Endothelial cell of umbilical vein (primary cell): ENCODE results near the gene BTAF1. TPM values are rescaled to one million over a fixed set of nuclear protein-coding genes. Genes with fewer than 3 reads are reported as not detected.

ENCODE experiments used
- BruUV-seq: library from RNA; stranded (reverse); fragments of 400-500 nt; replicated peaks from 2 replicates; lab custom pipeline; 2021; lab: Mats Ljungman, UMichigan
- CTCF ChIA-PET: fragments of 300-600, 350-600 bp; sonication (Branson Sonifier 250); formaldehyde crosslinking; loops from one replicate; lab custom pipeline; 2021; ENCODE audit warnings: antibody characterized with exemption, inconsistent platforms; lab: Charles Lee
- POLR2A ChIA-PET: fragments of 300-600, 350-600 bp; sonication (Branson Sonifier 250); formaldehyde crosslinking; loops from one replicate; lab custom pipeline; 2021; ENCODE audit warnings: antibody characterized with exemption, inconsistent platforms; lab: Charles Lee
- DNase-seq: peaks from one replicate; pipeline ENCODE4 v3.0.0-alpha.2; 2011; ENCODE audit warnings: low read depth, low spot score
- FAIRE-seq: peaks from 2 replicates; lab custom pipeline; 2011; peaks lifted over from hg19 to GRCh38; lab: Jason Lieb, UNC
- H2AFZ ChIP-seq: 2 replicates; pipeline ENCODE4 v1.6.0; 2012; ENCODE audit warnings: low read depth, low read length, control low read depth, inconsistent platforms
- H3K27ac ChIP-seq: 2 replicates; pipeline ENCODE4 v1.5.1; 2011; ENCODE audit warnings: low read depth, mild to moderate bottlenecking, control low read depth, low read length, moderate library complexity; ENCODE audit not compliant: insufficient read depth
- H3K27me3 ChIP-seq, 2 experiments: 2 replicates each; pipeline versions ENCODE4 v1.6.0 to v1.6.1; 2011; ENCODE audit warnings: low read length in 2 of 2, mixed read lengths in 1 of 2; ENCODE audit not compliant: control insufficient read depth in 2 of 2, insufficient read depth in 2 of 2
- H3K36me3 ChIP-seq, 2 experiments: 2 replicates in 1 of 2; 3 replicates in 1 of 2; pipeline ENCODE4 v1.5.1; 2011; ENCODE audit warnings: low read length in 2 of 2, mild to moderate bottlenecking in 1 of 2, moderate library complexity in 1 of 2; ENCODE audit not compliant: control insufficient read depth in 2 of 2, insufficient read depth in 2 of 2; ENCODE audit errors: extremely low read depth in 1 of 2
- H3K4me1 ChIP-seq: 3 replicates; pipeline ENCODE4 v1.5.1; 2011; ENCODE audit warnings: mild to moderate bottlenecking, low read length; ENCODE audit not compliant: control insufficient read depth, insufficient read depth; ENCODE audit errors: extremely low read depth
- H3K4me2 ChIP-seq: 2 replicates; pipeline ENCODE4 v1.6.1; 2011; ENCODE audit warnings: low read length, control low read depth, mixed read lengths; ENCODE audit not compliant: insufficient read depth
- H3K4me3 ChIP-seq, 3 experiments: fragments of 200-600 bp in 1 of 3; sonication (generic), shearing (Covaris generic) in 1 of 3; replicated peaks in 1 of 3; 2 replicates each; pipeline ENCODE4 v1.5.1; 2011 to 2016; ENCODE audit warnings: control low read depth in 3 of 3, low read length in 3 of 3, mild to moderate bottlenecking in 2 of 3, inconsistent platforms in 1 of 3, low read depth in 1 of 3, moderate library complexity in 1 of 3; ENCODE audit not compliant: insufficient read depth in 1 of 3
- H3K79me2 ChIP-seq: 2 replicates; pipeline ENCODE4 v1.6.0; 2012; ENCODE audit warnings: low read length, inconsistent platforms; ENCODE audit not compliant: control insufficient read depth, insufficient read depth
- H3K9ac ChIP-seq: replicated peaks from 2 replicates; pipeline ENCODE3; 2011; ENCODE audit warnings: low read length, control low read depth; ENCODE audit not compliant: insufficient read depth; ENCODE audit errors: extremely low read depth
- H3K9me1 ChIP-seq: replicated peaks from 3 replicates; pipeline ENCODE4 v1.6.0; 2011; ENCODE audit warnings: mild to moderate bottlenecking, low read length; ENCODE audit not compliant: control insufficient read depth, insufficient read depth; ENCODE audit errors: extremely low read depth
- H3K9me3 ChIP-seq: replicated peaks from 2 replicates; pipeline ENCODE4 v1.5.1; 2012; ENCODE audit warnings: low read length, inconsistent platforms; ENCODE audit not compliant: control insufficient read depth, insufficient read depth
- H4K20me1 ChIP-seq: replicated peaks from 2 replicates; pipeline ENCODE3; 2011; ENCODE audit warnings: mild to moderate bottlenecking, low read length; ENCODE audit not compliant: control insufficient read depth, insufficient read depth; ENCODE audit errors: extremely low read depth
- EZH2 ChIP-seq: IDR thresholded peaks from 2 replicates; pipeline ENCODE4 v1.6.1; 2012; ENCODE audit warnings: borderline replicate concordance, low read depth, mild to moderate bottlenecking, moderate library complexity, low read length, inconsistent platforms; ENCODE audit not compliant: severe bottlenecking
- FOS ChIP-seq: IDR thresholded peaks from 2 replicates; pipeline ENCODE4 v1.6.1; 2011; ENCODE audit warnings: mild to moderate bottlenecking, low read length, moderate library complexity, borderline replicate concordance; ENCODE audit not compliant: insufficient read depth
- GATA2 ChIP-seq: IDR thresholded peaks from 2 replicates; pipeline ENCODE4 v1.7.0; 2011; ENCODE audit warnings: low read depth, mild to moderate bottlenecking, moderate library complexity, mixed read lengths, low read length; ENCODE audit not compliant: insufficient read length, insufficient read depth
- JUN ChIP-seq: IDR thresholded peaks from 2 replicates; pipeline ENCODE4 v1.6.1; 2011; ENCODE audit warnings: borderline replicate concordance, low read depth; ENCODE audit not compliant: insufficient read length, insufficient read depth
- MYC ChIP-seq: IDR thresholded peaks from one replicate; pipeline ENCODE4 v1.6.1; 2011; ENCODE audit warnings: mild to moderate bottlenecking, low read depth, low read length
- POLR2A ChIP-seq: IDR thresholded peaks from 2 replicates; pipeline ENCODE4 v1.6.1; 2012; ENCODE audit warnings: low read depth, mild to moderate bottlenecking, control low read depth, low read length
- POLR2AphosphoS5 ChIP-seq: IDR thresholded peaks from 2 replicates; pipeline ENCODE4 v1.6.1; 2012; ENCODE audit warnings: low read depth, mild to moderate bottlenecking, control low read depth, low read length, moderate library complexity; ENCODE audit not compliant: insufficient read depth
- dilution Hi-C: fragments of 300-500 bp; cut with MboI; formaldehyde crosslinking; loops from one replicate; pipeline ENCODE4 v1.15.0; 2019; ENCODE audit warnings: low sequenced_read_pairs; ENCODE audit not compliant: extremely low pct_ligation_motif_present
- intact Hi-C: fragments of 100-400 bp; cut with micrococcal nuclease; formaldehyde crosslinking; loops from one replicate; pipeline ENCODE4 v1.10.0; 2022
- polyA plus RNA-seq, 4 experiments: library from polyadenylated mRNA; depleted of rRNA in 3 of 4; stranded (reverse) in 3 of 4; unstranded in 1 of 4; fragments of >200 nt; gene quantifications; 2 replicates each; pipeline versions ENCODE4 v1.2.1 to v1.2.3, GENCODE V29; 2011 to 2012; ENCODE audit warnings: missing spikeins in 1 of 4
- total RNA-seq: library from RNA; stranded (reverse); gene quantifications from 2 replicates; pipeline ENCODE4 v1.2.3, GENCODE V29; 2021
- TF ChIP-seq, protein P1 (sequence below): IDR thresholded peaks from 2 replicates; pipeline ENCODE4 v1.6.1; 2011; ENCODE audit not compliant: insufficient read depth, insufficient read length
- TF ChIP-seq, protein P2 (sequence below), 2 donors: IDR thresholded peaks; 1 replicate in 1 of 2; 2 replicates in 1 of 2; pipeline ENCODE4 v1.5.1; 2011; ENCODE audit warnings: low read length in 2 of 2, mild to moderate bottlenecking in 2 of 2, moderate library complexity in 2 of 2, control low read depth in 1 of 2, inconsistent platforms in 1 of 2, low read depth in 1 of 2; ENCODE audit not compliant: insufficient read depth in 1 of 2; ENCODE audit errors: extremely low read depth in 1 of 2

Gene BTAF1
- total and polyA plus RNA-seq, 2 donors (not counting 3 experiments of a cell fraction or from before 2014, with no cell fraction given): 9.9 to 23.1 TPM

- Histone ChIP-seq H3K4me3 (no peak overlapping the region), H3K79me2 (no peaks in the 10 kb centered on the region), H3K9ac (no peak overlapping the region), H3K4me1 (no peaks in the 10 kb centered on the region), H2AFZ (no peak overlapping the region), H3K27me3 (no peaks in the 10 kb centered on the region), H3K9me3 (no peaks in the 10 kb centered on the region), H4K20me1 (no peaks in the 10 kb centered on the region), H3K27ac (no peak overlapping the region), H3K36me3 (no peaks in the 10 kb centered on the region), H3K9me1 (no peaks in the 10 kb centered on the region), H3K4me2 (no peak overlapping the region)
- dilution Hi-C loops (no loop called here), intact Hi-C loops (no loop called here)
- DNase-seq (no peak), FAIRE-seq (no peak)
- CTCF ChIA-PET: no interaction called here
- BruUV-seq: no TSS peak
- POLR2A ChIA-PET: no interaction called here
- TF ChIP-seq FOS (no peak), POLR2AphosphoS5 (no peak), POLR2A (no peak)
- TF ChIP-seq, protein P1, sequence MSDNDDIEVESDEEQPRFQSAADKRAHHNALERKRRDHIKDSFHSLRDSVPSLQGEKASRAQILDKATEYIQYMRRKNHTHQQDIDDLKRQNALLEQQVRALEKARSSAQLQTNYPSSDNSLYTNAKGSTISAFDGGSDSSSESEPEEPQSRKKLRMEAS: no peak
Measured at GRCh38 chr10:91875779-91876178, 47.8 kb upstream of the BTAF1 start.

DNA sequence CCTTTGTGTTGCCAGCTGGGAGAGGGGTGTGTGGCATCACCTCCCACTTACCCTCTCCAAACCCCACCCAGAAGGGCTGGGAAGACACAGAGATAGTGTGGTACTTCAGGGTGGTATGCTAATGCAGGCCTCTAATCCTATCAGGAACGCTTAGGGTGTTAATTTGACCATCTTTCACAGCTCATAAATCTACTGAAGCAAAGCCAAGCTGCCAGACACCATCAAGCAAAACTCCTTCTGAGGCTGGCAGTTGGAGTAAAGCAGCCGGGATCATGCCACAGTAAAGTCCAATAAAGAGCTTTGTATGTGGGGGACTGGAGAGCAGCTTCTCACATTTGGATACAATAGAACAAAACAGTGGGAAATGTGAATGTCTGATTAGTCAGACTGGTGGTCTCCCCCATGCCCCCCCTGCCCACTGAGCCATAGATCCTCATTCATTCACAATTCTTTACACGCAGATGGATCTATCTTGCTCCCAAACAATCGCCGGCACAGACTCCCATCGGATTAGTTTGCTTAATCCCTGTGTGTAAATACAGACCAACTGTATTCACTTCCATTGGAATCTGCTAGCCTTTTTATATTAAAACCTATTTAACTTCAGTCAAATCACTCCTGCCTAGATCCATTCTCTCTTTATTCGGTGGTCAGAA is 43.9 kb upstream of the BTAF1 start:
- TF ChIP-seq FOS (no peak), MYC (no peak), EZH2 (no peak), JUN (no peak), POLR2AphosphoS5 (no peak), GATA2 (no peak), POLR2A (no peak)
- TF ChIP-seq, protein P2, sequence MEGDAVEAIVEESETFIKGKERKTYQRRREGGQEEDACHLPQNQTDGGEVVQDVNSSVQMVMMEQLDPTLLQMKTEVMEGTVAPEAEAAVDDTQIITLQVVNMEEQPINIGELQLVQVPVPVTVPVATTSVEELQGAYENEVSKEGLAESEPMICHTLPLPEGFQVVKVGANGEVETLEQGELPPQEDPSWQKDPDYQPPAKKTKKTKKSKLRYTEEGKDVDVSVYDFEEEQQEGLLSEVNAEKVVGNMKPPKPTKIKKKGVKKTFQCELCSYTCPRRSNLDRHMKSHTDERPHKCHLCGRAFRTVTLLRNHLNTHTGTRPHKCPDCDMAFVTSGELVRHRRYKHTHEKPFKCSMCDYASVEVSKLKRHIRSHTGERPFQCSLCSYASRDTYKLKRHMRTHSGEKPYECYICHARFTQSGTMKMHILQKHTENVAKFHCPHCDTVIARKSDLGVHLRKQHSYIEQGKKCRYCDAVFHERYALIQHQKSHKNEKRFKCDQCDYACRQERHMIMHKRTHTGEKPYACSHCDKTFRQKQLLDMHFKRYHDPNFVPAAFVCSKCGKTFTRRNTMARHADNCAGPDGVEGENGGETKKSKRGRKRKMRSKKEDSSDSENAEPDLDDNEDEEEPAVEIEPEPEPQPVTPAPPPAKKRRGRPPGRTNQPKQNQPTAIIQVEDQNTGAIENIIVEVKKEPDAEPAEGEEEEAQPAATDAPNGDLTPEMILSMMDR (IDR thresholded peaks at IDR 0.05; ENCODE audit: extremely low read depth in 1 of 2, insufficient read depth in 1 of 2, low read depth in 1 of 2, low read length in 2 of 2): no peak
- TF ChIP-seq, protein P1: no peak
- Histone ChIP-seq H3K9me3 (no peaks in the 10 kb centered on the region), H2AFZ (no peak overlapping the region), H4K20me1 (no peaks in the 10 kb centered on the region), H3K4me2 (no peak overlapping the region), H3K27ac (no peak overlapping the region), H3K4me1 (no peaks in the 10 kb centered on the region), H3K4me3 (no peak overlapping the region), H3K79me2 (no peaks in the 10 kb centered on the region), H3K27me3 (no peaks in the 10 kb centered on the region), H3K9ac (no peak overlapping the region), H3K36me3 (no peaks in the 10 kb centered on the region), H3K9me1 (no peaks in the 10 kb centered on the region)
- POLR2A ChIA-PET: no interaction called here
- DNase-seq (no peak), FAIRE-seq (no peak)
- BruUV-seq: no TSS peak
- CTCF ChIA-PET: no interaction called here
- intact Hi-C loops (no loop called here), dilution Hi-C loops (no loop called here)
